Hypothalamus (tissue), 51 donors: Measurements from ENCODE around the gene CIROP.

Source experiments
- DNase-seq, 51 donors: peaks; one replicate each; lab custom pipeline; 2025; lab: John Stamatoyannopoulos, UW

Gene CIROP

DNA sequence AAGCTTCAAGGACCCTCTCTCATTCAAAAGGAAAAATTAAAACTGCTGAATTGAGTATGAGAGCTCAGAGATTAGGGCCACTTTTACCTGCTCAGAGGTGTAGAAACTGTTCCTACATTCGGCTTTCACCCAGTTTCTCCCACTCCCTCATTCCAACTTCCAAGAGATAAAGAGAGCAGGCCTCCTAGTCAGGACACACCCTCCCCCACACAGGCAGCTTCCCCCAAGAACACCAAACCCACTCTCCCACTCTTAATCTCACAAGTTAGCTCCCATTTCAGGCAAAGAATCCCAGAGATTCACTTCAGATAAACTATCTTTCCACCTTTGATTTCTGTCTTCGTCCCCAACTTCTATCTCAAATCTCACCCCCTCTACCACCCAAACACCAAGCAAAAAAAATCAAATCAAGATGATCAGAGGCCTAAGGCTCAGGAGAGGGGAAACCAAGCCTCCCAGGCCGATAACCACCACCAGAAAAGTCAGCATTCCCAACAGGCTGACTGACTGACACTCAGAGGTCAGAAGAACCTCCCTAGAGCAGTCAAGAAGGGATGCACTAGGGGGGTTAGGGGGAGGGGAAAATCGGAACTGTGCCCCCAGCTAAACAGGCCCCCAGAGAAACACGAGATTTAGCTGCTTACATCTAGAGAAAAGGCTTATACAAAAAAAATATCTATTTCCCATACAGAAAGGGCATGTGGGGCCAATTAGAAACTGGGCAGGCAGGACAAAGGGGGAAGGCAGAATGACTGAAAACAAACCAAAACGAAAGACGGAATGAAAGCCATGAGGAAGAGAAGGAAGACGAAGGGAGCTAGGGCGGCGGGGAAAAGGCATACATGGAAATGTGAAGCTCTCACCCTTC, 34.3 kb downstream of the CIROP start:
- DNase-seq, result no peak

DNA sequence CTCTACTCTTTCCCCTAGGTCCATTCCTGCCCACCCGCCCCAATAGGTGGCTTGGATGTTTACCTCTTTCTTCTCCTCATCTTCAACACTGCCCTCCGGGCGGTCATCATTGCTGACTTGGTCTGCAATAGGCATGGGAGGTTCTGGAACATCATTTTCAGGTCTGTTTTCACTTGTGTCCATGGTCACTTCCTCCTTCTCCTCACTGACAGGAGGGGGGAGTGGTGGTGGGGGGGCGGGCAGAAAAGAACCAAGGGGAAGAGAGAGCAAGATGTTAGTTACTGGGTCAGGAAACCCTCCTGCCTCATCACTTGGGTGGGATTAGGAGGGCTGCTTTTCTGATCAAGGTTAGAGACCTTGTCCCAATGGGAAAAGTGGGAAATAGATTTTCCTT, 35.4 kb downstream of the CIROP start:
- DNase-seq, result no peak

DNA sequence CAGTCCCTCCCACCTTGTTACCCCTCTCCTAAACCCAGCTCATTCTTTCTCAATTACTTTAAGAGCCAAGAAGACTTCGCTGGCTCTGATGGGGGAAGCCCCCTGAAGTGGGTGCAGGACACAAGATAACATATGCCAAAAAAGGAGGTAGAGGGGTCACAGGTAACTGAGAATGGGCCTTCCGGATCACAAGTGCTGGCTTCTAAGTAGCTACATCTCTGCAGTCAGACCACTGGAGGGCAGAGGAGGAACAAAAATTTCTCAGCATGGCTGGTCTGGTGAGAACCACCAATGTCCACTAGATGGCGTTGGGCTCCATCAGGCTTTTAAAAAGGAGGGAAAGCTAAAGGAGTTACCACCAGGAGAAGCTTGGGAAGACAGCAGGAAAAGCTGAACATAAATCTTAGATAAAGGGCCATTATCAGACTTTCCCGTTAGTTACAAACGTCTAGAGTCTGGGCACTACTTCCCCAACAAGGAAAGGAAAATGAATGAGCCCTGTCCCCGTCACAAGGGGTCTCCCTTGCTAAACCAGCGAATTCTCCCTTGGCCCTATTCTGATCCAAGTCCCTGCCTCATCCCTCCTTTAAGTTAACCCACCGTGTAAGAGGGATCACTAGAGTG, 35.9 kb downstream of the CIROP start:
- no peak for DNase-seq

DNA sequence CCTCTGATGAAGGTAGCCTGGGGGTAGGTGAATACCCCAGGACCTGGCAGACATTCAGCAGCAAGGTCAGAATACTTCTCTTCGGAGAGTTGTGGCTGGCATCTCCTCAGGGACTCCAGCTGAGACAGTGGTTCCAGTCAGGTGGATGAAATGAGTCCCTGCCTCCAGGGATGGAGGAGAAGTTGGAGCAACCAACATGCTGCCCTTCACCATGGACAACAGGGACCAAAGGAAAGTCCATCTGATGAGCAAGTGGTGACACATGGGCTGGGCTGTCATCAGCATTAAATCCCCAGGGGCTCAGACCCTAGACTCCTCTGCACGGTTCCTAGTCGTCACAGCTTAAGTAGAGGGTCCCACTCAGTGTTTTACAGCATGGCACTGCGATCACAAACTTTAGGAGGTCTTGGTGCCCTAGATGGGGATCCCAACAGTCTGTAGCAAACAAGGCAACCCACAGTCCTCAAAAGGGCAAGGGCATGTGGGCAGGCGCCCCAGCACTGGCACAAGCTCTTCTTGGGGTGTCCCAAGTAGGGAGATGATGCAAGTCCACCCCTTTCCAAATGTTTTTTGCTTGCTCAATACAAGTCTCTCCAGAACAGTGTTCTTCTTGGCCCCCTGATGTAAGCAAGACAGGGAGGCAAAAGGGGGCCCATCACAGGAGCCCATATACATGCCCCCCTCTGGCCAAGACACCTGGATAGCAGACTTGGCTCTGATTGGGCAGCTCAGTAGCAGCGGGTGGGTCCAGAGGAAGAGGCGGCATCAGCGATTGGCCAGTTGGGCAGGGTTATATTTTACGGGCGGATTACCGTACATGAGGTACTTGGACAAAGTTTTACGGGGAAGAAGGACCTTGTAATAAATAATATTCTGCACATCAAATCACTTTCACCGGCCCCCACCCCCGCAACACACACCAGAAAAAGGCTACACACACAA, 36.7 kb downstream of the CIROP start:
- DNase-seq, result no peak

DNA sequence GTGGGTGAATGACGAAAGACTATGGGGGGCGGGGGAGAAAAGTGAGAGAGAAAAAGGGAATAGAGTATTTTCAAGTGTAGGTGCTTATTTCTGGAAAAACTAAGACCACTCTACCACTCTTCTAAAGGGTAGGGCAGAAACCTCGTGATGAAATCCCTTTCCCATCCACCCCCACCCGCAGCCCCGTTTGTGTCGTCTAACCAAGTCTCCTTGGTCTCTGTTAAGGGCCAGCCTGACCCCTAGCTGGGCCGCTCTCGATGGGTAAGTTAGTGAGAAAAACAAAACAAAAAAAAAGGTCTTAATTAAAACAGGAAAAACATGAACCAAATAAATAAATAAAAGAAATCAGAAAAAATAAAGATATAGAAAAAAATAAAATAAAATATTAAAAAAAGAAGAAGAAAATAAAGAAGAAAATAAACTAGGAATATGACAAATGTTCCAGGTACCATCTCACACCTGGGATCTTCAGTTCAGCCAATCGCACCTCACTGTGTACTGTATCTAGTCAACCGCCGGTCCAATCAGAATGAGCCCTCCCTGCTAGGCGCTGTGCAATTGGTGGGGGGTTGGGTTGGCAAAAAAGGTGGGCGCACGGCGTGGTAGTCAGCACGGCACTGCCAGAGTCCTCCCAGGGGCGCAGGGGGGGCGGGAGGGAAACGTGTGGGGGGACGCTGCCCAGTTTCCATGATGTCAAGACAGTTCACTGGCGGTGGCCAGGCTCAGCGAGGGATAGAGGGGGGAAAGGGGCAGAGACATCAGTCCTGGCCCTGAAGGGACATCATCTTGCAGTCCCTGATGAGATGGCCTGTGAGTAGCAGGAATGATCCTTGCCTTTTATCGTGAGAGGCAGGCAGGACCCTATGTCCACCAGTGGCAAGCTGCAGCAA, 37.7 kb downstream of the CIROP start:
- no peak for DNase-seq

DNA sequence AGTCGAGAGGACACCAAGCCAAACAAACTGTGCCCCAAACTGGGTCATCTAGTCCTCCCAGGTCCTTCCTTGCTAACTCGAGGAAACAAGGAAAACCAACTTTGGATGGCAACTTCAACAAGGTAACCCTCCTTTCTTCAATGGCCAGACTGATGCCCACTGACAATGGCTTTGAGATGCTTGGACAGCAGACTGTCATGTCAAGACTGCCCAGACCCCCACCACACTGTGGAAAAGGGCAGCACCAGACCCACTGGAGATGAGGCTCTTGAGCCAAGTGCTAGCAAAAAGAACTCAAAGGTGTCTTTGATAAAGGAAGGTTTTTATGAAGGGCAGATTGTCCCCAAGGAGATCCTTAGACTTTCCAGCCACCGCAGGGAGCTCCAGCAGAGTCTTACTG, 38.4 kb downstream of the CIROP start:
- no peak for DNase-seq

DNA sequence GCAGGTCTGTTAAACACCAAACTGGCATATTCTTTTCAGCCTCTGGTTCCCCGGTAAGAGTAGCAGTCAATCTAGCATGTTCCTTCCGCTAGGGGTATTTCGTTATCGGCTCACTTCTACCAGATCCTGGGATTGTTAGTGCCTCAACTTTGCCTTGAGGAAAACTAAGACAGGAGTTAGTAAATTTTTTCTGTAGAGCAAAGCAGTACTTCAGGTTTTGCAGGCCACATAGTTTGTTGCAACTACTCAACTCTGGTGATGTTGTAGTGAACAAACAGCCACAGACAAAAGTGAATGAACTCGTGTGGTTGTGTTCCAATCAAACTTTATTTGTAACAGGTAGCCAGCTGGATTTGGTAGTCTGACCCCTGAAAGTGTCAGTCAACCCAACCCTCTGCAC, 41.2 kb downstream of the CIROP start:
- no peak for DNase-seq

DNA sequence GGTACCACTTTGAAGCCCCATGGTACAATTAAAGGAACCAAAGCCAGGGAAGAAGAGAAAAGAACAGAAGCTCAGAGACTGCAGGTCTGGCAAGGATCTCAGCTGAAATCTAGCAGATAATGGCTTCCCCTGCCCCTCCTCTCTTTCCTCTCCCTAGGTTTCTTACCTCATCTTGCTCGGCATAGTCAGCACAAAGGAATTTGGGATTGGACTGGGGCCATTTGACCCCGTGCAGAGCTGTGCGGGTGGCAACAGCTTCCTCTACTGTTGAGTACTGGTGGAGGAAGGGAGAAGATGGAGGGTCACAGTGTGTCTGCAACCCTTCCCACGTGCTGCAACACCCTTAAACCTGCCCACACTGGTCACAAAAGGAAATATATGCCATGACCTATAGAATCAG, 42.8 kb downstream of the CIROP start:
- no peak for DNase-seq

DNA sequence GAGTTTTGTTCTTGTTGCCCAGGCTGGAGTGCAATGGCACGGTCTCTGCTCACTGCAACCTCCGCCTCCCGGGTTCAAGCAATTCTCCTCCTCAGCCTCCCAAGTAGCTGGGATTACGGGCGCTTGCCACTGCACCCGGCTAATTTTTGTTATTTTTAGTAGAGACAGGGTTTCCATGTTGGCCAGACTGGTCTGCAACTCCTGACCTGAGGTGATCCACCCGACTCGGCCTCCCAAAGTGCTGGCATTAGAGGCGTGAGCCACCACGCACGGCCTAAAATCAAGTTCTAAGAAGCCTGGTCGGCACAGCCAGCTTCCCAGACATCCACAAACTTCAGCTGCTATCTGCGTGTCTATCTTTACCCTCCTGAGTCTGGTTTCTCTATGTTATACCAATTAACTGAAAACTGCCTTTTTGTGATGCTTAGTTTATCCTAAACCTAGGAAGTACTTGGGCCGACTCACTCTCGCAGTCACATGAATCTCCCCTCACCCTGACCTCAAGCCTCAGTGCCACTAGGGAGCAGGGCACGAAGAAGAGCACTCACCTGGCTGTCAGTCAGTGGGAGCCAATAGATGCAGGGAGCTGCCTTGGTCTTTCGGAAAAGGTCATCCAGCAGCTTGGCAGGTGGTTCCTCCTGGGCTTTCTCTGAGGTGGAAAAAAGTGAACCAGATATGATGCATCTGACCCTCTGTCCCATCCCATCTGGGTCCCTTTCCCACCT, 44.1 kb downstream of the CIROP start:
- no peak for DNase-seq

DNA sequence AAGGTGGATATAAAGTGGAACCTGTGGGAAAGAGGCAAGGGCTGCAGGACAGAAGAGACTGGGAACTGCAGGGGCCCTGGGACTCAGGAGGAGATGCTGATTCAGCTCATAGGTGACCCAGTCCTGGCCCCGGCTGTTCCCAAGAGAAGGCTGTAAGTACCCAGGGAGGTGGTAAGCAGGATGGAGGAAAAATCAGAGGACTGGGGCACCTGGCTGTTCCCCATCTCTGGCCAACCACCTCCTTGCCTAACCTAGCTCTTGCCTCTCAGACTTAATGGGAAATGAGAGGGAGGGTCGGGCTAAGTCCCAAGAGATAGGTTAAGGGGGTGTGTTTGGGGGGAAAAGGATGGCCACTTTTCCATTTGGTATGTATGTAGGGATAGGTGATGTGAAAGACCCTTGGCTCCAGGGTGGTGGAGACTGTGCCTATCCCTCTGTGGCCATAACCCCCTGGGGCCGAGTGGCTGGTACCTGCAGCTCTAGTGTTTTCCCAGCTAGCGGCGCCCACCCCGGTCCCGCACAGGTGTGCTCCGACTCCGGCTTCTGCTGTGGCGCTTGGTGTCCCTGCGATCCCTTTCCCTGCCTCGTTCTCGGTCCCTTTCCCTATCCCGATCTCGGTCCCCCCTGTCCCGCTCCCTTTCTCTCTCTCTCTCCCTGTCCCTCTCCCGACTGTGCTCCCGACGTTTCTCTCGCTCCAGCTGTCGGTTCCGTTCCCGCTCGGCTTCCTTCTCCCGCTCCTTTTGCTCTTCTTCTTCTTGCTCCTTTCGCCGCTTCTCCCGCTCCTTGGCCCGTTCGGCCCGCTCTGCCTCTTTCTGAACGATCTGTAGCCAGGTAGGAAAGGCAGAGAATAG, 45.9 kb downstream of the CIROP start:
- DNase-seq, result no peak

DNA sequence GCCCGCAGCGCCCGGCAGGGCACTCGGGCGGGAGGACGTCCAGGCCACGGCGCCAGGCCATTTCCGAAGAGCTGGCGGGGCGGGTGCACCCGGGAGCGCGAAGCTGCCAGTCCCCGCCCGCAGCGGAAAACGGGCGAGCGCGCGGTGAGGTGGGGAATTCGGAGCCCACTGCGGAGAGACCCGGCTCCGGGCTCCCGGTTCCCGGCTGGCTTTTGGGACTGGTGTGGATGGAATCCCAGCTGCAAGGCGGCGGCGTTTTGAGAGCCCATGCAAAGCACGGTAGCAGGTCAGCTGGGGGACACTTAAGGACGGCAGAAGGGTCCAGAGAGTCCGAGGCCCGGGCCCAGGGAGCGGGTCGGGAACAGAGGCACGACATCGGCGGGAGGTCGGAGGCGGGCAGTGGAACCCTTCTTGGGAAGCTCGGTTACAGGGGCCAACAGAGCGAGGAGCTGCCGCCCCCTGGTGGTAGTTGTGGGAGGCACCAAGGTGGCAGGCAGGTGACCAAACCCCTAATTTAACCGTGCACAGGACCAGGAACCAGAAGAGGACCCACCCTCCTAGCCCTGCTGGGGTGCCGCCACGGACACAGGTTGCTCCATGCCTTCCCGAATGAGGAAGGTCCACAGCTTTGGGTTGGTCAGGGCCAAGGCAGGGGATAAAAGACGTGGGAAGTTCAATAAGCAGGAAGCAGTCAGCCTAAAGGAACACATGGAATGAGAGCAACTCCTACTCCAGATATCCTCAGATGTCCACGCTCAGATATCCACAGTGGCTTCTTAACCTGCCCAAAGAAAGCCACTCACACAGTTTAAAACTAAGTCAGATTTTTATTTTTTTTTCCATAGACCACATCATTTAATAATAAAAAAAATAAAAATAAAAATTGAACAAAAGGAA, 46.8 kb downstream of the CIROP start:
- no peak for DNase-seq

DNA sequence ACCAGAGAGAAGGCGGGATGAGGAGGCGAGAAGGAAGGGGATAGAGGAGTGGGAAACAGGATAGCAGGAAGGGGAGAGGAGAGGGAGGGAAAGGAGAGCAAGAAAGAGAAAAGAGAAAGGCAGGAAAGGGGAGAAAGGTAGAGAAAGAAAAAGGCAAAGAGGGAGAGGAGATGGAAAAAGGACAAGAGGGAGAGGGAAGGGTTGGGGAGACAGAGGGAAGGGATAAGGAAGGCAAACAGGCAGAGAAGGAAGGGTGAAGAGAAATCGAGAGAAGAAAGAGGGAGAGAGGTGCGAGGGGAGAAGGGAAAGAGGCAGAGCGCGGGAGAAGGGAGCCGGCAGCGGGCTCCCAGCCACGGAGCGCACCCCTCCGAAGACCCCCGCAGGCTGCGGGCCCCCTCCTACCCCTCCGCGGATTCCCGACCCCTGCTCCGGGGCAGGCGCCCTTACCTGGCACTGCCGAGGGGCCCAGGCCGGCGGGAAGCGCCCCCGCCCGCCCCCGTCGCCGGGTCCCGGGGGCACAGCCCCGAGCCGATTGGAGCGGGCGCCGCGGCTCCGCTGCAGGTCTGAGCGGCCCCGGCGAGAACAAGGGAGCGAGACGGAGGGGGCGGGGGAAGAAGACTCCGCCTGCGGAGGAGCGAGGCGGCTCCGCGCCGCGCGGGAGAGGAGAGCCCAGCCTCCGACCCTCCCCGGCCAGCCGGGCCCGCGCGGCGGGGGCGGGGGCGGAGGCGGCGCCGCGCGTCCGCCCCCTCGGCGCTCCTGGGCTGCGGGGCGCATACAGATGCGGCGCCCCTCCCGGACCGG, 47.6 kb downstream of the CIROP start, which contains the start of gene CDH24:
Gene CDH24, minus strand, starts transcription at position 565 of the 801 bp plus-strand sequence. CDS start 1,787 bp downstream, outside the sequence.
- DNase-seq, result no peak

DNA sequence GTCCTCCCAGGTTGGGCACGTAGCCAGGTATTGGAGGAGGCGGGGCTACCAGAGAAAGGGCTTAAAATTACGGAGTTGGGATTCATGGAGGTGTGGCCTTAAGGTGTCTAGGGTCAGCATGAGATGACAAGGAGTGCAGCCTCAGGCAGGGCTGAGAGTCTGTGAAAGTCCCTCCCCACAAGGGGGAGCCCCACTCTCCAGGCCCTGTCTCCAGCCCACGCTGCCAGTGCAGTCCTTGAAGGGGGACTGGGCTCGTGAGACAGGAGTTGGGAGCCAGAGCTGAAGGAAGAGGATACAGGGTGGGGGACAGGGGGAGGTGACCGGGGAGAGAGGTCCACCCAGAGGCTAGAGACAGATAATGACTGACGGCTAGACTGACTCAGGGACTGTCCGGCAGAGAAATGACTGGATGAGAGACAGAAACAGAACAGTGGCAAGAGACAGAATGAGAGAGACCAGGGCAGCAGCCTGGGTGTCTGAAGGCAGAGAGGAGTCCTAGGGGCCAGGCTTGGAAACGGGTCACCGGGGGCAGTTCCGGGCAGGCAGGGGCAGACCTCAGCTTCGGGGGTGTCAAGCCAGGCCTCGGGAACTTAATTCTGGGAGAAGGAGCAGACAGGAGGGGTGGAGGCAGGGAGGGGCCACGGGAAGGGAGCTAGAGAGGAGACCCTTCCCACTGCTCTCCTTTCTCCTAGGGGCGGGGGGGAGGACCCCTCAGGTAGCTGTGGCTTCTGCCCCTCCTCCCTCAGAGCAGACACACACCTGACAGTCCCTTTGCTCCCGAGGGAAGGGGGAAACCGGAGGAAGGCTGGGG, 48.4 kb downstream of the CIROP start:
- DNase-seq, result no peak

DNA sequence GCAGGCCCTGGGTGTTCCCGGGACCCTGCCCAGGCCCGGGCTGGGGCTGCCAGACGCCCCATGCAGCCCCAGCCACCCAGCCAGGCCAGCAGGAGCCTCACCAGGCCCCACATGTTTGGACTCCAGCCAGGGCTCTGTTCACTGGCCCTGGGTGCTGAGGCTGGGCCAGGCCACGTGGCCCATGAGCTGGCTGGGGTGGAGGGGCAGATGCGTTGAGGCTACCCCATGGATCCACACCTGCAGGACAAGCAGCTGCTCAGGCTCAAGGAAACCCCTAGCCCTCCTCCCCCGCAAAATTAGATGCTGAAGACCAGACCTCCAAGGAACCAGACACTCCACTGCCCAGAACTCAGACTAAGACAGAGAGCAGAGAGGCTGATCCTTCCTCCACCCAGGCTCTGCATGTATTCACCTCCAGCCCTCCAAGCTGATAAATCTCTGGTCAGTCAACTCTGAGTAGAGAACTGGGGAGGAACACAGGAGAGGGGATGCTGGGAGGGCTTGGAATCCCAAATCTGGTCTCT, 49.1 kb downstream of the CIROP start:
- no peak for DNase-seq

DNA sequence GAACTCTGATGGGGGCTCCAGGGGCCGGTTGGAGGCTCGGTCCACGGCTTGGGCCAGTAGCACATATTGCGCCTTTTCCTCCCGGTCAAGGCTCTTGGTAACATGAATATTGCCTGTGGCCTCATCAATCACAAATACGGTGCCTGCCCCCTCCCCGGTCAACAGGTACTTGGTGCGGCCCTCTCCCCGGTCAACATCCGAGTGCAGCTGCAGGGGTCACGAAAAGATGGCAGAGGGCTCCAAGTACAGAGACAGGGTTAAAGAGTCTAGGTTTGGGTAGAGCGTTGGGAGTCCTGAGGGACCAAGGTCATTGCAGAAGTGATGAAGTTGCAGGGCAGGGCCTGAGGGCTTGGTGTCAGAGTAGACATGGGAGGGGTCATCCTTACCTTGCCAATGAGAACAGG, 49.6 kb downstream of the CIROP start:
- DNase-seq, result no peak
